Right kidney (tissue), 1 donor: ENCODE results near the gene IFNL3.
"Not testable (repeated sequence)": the region's sequence is repeated elsewhere in the genome, so short reads cannot be mapped to it uniquely, and the experiment has no call there.

ENCODE experiments used
- DNase-seq: peaks from one replicate; pipeline ENCODE4 v3.0.0-alpha.2; 2016

IFNL3 gene

GRCh38 chr19:39218230-39219007 is 26.4 kb downstream of the IFNL3 start:
- DNase-seq: no peak

- DNase-seq: no peak
These were observed 27.7 kb downstream of the IFNL3 start for GRCh38 chr19:39217094-39217493.

GRCh38 chr19:39215323-39215722 is 29.5 kb downstream of the IFNL3 start:
- DNase-seq: not testable (repeated sequence)

GRCh38 chr19:39212375-39212742 is 32.4 kb downstream of the IFNL3 start:
- no peak for DNase-seq

GRCh38 chr19:39211731-39212374 is 33.0 kb downstream of the IFNL3 start:
- DNase-seq: no peak

GRCh38 chr19:39209196-39209595 is 35.6 kb downstream of the IFNL3 start:
- DNase-seq: no peak

- DNase-seq: no peak
These were observed 36.5 kb downstream of the IFNL3 start for GRCh38 chr19:39208175-39208795.

- no peak for DNase-seq
These were observed 37.4 kb downstream of the IFNL3 start for GRCh38 chr19:39207293-39207836.

GRCh38 chr19:39206122-39206521 is 38.7 kb downstream of the IFNL3 start:
- no peak for DNase-seq

GRCh38 chr19:39205449-39205764 is 39.4 kb downstream of the IFNL3 start:
- DNase-seq: no peak

- no peak for DNase-seq
These were observed 41.1 kb downstream of the IFNL3 start, which contains the start of gene SYCN for GRCh38 chr19:39203372-39204341. TSS of gene SYCN (minus strand) at chr19:39204263. CDS start at chr19:39204254, 9 bp downstream.

- no peak for DNase-seq
These were observed 41.8 kb downstream of the IFNL3 start for GRCh38 chr19:39202998-39203355.

- DNase-seq: no peak
These were observed 44.0 kb downstream of the IFNL3 start for GRCh38 chr19:39200803-39201115.

- no peak for DNase-seq
These were observed 44.6 kb downstream of the IFNL3 start for GRCh38 chr19:39200066-39200802.

GRCh38 chr19:39199025-39199424 is 45.8 kb downstream of the IFNL3 start:
- DNase-seq: peak; percentile 56

GRCh38 chr19:39197808-39198207 is 47.0 kb downstream of the IFNL3 start:
- no peak for DNase-seq

GRCh38 chr19:39196860-39197562 is 47.8 kb downstream of the IFNL3 start, which contains the start of gene NCCRP1:
TSS of gene NCCRP1 (plus strand) at chr19:39196964. CDS start at chr19:39196983, 19 bp downstream.
- peak; percentile 53 for DNase-seq

- no peak for DNase-seq
These were observed 48.5 kb downstream of the IFNL3 start for GRCh38 chr19:39196320-39196719.

GRCh38 chr19:39195755-39196154 is 49.1 kb downstream of the IFNL3 start:
- no peak for DNase-seq

GRCh38 chr19:39194832-39195542 is 49.8 kb downstream of the IFNL3 start:
- no peak for DNase-seq
